CD4-positive, CD25-positive, alpha-beta regulatory T cell (primary cell): ENCODE data around the gene CENPI. TPM values are rescaled to one million over a fixed set of nuclear protein-coding genes. Genes with fewer than 3 reads are reported as not detected.

ENCODE experiments used
- ATAC-seq, 2 donors: fragments of 150-1000 bp; cut with Tn5 transposase; one replicate each; pipeline ENCODE4 v1.10.0; 2021; ENCODE audit warnings: low read depth in 2 of 2, moderate number of reproducible peaks in 2 of 2, moderate library complexity in 1 of 2
- DNase-seq, 3 donors: peaks; one replicate each; pipeline versions ENCODE4 v3.0.0 to v3.0.0-alpha.2; 2012 to 2022; ENCODE audit warnings: mixed read lengths in 1 of 3
- H3K27ac ChIP-seq: one replicate; pipeline ENCODE4 v1.7.0; 2013; ENCODE audit warnings: mild to moderate bottlenecking, low read length; ENCODE audit not compliant: insufficient read depth, poor library complexity, severe bottlenecking
- H3K27me3 ChIP-seq: one replicate; pipeline ENCODE4 v1.7.0; 2013; ENCODE audit warnings: low read length; ENCODE audit not compliant: control insufficient read depth, insufficient read depth
- H3K36me3 ChIP-seq: one replicate; pipeline ENCODE4 v1.7.0; 2013; ENCODE audit warnings: mild to moderate bottlenecking, low read length, moderate library complexity; ENCODE audit not compliant: control insufficient read depth, insufficient read depth
- H3K4me1 ChIP-seq: 2 replicates; pipeline ENCODE4 v1.7.0; 2013; ENCODE audit warnings: mild to moderate bottlenecking, low read length; ENCODE audit not compliant: insufficient read depth, control insufficient read depth, poor library complexity, severe bottlenecking
- H3K4me3 ChIP-seq: one replicate; pipeline ENCODE4 v1.7.0; 2013; ENCODE audit warnings: low read depth, mild to moderate bottlenecking, low read length, moderate library complexity
- H3K9me3 ChIP-seq, 2 experiments: 1 replicate in 1 of 2; 2 replicates in 1 of 2; pipeline ENCODE4 v1.7.0; 2013; ENCODE audit warnings: low read length in 2 of 2, mild to moderate bottlenecking in 1 of 2, moderate library complexity in 1 of 2; ENCODE audit not compliant: control insufficient read depth in 2 of 2
- H3K27ac Mint-ChIP-seq, 3 donors: one replicate each; pipeline ENCODE4 v1.8.0; 2020 to 2022; ENCODE audit warnings: mild to moderate bottlenecking in 3 of 3, mixed read lengths in 3 of 3, moderate library complexity in 2 of 3
- H3K27me3 Mint-ChIP-seq: one replicate; pipeline ENCODE4 v1.8.0; 2022; ENCODE audit warnings: mild to moderate bottlenecking, mixed read lengths
- H3K36me3 Mint-ChIP-seq: one replicate; pipeline ENCODE4 v1.8.0; 2020; ENCODE audit warnings: mixed read lengths
- H3K4me1 Mint-ChIP-seq, 4 donors: one replicate each; pipeline ENCODE4 v1.8.0; 2020 to 2022; ENCODE audit warnings: mixed read lengths in 4 of 4, mild to moderate bottlenecking in 1 of 4
- H3K4me3 Mint-ChIP-seq, 4 donors: one replicate each; pipeline ENCODE4 v1.8.0; 2020 to 2022; ENCODE audit warnings: mild to moderate bottlenecking in 4 of 4, mixed read lengths in 4 of 4, moderate library complexity in 3 of 4
- H3K9me3 Mint-ChIP-seq, 7 donors: one replicate each; pipeline ENCODE4 v1.8.0; 2020 to 2022; ENCODE audit warnings: mixed read lengths in 7 of 7, mild to moderate bottlenecking in 3 of 7, moderate library complexity in 2 of 7
- polyA plus RNA-seq, 4 donors: library from polyadenylated mRNA; unstranded; fragments of 300-500 nt; fragmentation: Illumina TruSeq; gene quantifications; one replicate each; pipeline ENCODE4 v1.2.3, GENCODE V29; 2021
- total RNA-seq: library from RNA; stranded (reverse); gene quantifications from one replicate; pipeline ENCODE4 v1.2.3, GENCODE V29; 2022

The CENPI gene
- total and polyA plus RNA-seq, 5 donors from 2014 or later, result 0.07 to 1.1 (median 0.12) TPM; not detected in 1

DNA sequence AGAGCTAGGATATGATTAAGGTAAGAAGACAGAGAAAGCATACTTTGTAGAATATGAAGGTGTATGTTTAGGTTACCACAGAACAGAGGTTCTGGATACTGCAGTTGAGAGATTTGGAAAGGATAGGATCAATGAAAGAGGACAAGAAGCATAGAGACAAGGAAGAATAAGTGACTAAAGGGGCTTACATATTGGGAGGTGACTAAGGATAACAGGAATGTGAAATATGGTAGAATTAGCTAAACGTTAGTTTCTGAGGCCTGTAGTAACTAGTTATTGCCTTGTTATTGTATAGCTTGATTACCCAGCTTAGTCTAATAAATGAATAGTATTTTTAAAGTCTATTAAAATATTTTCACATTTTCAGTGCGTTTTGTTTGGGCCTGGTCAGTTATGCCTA lies 38.2 kb downstream of the CENPI start:
- no peak overlapping the region for H3K4me3 Mint-ChIP-seq
- H3K4me1 Mint-ChIP-seq, result no peaks in the 10 kb centered on the region
- no peaks in the 10 kb centered on the region for H3K27me3 Mint-ChIP-seq
- DNase-seq, result no peak
- no peak for ATAC-seq
- no peak overlapping the region for H3K4me3 ChIP-seq
- H3K27ac ChIP-seq, result no peak overlapping the region
- H3K9me3 ChIP-seq, result no peaks in the 10 kb centered on the region
- peaks cover 3% of the 10 kb centered on the region for H3K36me3 Mint-ChIP-seq
- H3K27ac Mint-ChIP-seq, result no peak overlapping the region
- H3K36me3 ChIP-seq, result no peaks in the 10 kb centered on the region
- H3K27me3 ChIP-seq, result no peaks in the 10 kb centered on the region
- no peaks in the 10 kb centered on the region for H3K4me1 ChIP-seq
- H3K9me3 Mint-ChIP-seq, result no peaks in the 10 kb centered on the region

Other genes with a start within 250 kb of the CENPI start
- not detected for gene NOX1, start 223.8 kb upstream of the CENPI start, total RNA-seq
- gene NOX1, start 223.8 kb upstream of the CENPI start, polyA plus RNA-seq, result not detected
- gene XKRX, start 169.3 kb upstream of the CENPI start, total RNA-seq, result 1.2 TPM
- gene XKRX, start 169.3 kb upstream of the CENPI start, polyA plus RNA-seq, result under 1 TPM in 3 of 4 donors, not detected in 1; 0.07 to 0.49 (median 0.44) TPM
- gene ARL13A, start 128.5 kb upstream of the CENPI start, total RNA-seq, result not detected
- not detected for gene ARL13A, start 128.5 kb upstream of the CENPI start, polyA plus RNA-seq
- gene TRMT2B, start 46.1 kb upstream of the CENPI start, total RNA-seq, result 41.3 TPM
- gene TRMT2B, start 46.1 kb upstream of the CENPI start, polyA plus RNA-seq, result 10 to 100 TPM; 37.2 to 52.3 (median 37.4) TPM
- not detected for gene TMEM35A, start 19.3 kb upstream of the CENPI start, total RNA-seq
- gene TMEM35A, start 19.3 kb upstream of the CENPI start, polyA plus RNA-seq, result not detected
- gene DRP2, start 121.6 kb downstream of the CENPI start, total RNA-seq, result 0.47 TPM
- gene DRP2, start 121.6 kb downstream of the CENPI start, polyA plus RNA-seq, result under 1 TPM in 3 of 4 donors, not detected in 1; 0.02 to 0.36 (median 0.10) TPM
- gene TAF7L, start 193.1 kb downstream of the CENPI start, total RNA-seq, result not detected
- not detected for gene TAF7L, start 193.1 kb downstream of the CENPI start, polyA plus RNA-seq